ENCODE results near the gene ITIH1.
A peak's percentile ranks its signal among the peaks of the same experiment; 100 is the strongest.

Gene ITIH1

DNA sequence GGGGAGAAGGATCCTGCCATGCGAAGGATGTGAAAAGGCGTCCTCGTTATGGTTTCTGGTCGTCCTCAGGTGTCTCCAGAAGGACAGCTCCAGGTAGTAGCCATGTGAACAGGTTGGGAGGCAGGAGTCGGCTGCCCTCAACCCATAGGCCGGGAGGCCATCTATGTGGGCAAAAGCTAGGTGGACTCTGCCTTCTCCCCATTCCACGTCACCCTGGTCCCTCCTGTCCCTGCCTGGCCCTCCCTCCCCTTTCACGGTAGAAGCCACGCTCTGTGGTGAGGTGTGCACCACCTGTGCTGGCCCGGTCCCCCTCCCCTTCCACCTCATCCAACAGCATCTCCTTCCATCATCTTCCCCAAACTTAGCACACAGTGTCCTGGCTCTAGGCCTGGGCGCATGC lies 33.5 kb downstream of the ITIH1 start:
- DNase-seq = no peak

DNA sequence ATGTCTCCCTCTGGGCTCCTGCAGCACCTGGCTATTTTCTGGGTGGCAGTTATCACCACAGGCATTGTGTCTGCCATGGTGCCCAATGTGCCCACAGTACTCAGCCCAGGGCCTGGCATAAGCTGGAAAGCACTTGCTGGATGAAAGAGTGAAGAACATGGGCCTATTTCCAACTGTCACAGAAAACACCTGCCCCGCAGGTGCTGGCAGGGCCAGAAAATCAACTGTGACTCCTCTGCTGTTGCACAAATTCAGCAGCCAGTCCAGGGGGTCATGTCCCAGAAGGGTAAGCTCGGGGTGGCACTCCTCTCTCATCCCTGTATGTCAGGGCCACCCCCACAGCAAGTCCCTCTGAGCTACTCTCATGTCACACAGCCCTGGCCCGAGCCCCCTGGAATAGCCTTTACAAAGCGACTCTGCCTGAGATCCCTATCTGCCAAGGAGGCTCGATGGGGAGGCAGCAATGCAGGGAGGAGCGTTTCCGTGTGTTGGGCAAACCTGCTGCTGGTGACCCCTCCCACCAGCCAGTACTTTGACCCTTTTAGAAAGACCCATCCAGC lies 34.1 kb downstream of the ITIH1 start:
- no peak for DNase-seq

DNA sequence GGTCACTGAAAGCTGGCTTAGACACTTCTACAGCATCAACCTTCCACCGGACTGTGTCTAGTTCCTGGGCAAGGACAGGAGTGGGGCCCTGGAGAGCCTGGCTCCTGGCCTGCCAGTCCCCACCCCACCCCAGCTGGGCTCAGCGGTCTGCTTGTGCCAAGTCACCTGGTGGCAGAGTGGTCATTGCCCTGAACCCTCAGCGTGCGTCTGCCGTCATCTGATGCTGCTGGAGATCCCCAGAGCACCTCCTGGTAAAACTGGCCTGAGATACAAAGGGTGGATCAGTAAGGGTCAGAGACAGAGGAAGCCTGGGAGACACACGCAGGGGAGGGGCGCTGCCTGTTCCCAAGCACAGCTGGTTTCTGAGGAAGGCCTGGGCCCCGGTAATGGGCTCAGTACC lies 36.4 kb downstream of the ITIH1 start:
- no peak for DNase-seq

- no peak for DNase-seq
Observed at GRCh38 chr3:52816199-52816598, 38.8 kb downstream of the ITIH1 start.

DNA sequence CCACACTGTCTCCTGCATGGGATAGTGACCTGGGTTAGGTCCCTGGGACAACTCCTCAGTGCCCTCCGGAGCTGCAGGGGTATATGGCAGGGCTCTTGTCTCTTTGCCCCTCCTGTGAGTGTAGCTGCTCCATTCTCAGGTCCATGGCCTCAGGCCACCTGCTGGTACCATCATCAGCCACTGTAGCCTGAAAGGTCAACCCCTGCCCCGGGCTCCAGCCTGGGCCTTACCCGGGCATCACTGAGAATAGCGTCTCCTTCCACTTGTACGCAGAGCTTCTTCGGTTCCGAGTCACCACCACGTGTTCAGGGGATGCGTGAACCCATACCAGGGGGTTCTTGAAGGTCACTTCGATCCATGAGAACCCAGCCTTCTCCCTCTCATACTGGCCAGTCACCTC lies 39.3 kb downstream of the ITIH1 start:
- DNase-seq = no peak

DNA sequence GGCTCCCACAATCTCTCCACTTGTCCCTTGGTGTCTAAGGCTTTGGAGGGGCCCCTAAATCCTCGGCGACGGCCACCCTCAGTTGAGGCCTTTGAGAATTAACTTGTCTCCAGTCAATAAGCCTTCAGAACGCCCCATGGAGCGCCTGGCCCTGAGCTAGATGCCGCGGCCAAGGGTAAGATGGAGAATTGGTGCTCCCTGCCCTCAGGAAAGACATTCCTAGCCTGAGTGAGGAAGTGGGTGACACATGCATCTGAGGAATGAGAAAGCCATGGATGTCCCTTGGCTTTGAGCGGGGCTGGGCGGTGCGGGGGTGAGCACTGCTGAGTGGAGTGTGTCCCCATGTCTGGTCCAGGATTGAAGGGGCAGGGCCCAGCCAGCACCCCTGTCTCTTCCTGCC lies 39.8 kb downstream of the ITIH1 start:
- DNase-seq = no peak

- DNase-seq = no peak
Observed at GRCh38 chr3:52817860-52818259, 40.5 kb downstream of the ITIH1 start.

GRCh38 chr3:52819936-52820335 lies 42.5 kb downstream of the ITIH1 start:
- no peak for DNase-seq

- no peak for DNase-seq
Observed at GRCh38 chr3:52820736-52821135, 43.3 kb downstream of the ITIH1 start.

DNA sequence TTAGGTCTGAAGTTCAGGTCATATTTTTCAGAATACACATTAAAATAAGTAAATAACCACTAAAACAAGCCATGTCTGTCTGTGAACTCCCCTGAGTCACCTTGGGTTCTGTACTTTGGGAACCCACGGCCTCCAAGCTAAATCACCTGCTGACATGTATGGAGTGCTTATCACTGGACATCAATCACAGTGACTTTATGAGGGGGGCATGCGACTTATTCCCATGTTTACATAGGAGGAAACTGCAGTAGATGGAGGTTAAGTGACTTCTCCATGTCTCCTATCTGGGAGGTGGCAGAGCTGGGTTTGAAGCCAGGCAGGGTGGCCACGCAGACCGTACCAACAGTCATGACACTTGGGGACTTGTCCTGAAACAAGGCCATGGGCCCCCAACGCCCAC lies 45.0 kb downstream of the ITIH1 start:
- no peak for DNase-seq

DNA sequence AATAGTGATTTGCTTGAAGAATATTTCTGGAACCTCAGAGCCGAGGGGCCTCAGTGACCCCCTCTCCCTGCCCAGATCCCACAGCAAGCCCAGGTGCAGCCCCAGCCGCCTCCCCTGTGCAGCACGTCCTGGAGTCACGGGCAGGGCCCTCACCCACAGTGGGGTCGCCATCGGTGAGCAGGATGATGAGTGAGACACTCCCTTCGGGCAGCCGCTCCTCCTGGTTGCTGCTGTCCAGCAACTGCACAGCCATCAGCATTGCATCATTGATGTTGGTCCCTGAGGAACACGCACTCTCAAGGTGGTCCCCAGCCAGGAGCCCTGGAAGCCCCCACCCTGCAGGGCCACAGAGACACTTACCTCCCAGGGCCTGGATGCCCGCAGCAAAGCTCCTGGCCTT lies 46.6 kb downstream of the ITIH1 start:
- DNase-seq = no peak

DNA sequence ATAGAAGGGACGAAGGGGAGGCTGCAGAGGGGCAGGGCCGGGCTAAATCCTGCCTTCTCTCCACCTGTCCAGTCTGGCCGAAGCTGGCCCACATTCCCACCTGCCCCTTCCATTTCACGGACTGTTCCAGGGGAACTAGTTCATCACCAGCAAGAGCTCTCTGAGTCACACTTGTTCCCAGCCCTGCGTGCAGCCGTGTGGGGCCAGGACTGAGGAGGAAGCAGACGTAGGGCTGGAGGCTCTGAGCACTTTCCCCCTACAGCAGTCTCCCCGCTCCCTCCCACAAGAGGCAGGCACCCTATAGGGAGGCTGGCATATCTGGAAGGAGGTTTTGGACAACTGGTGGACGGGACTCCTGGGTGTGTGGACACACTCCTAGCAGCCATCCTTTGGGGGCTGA lies 50.0 kb downstream of the ITIH1 start:
- no peak for DNase-seq

- no peak for DNase-seq
Observed at GRCh38 chr3:52827866-52828376, 50.5 kb downstream of the ITIH1 start.

DNA sequence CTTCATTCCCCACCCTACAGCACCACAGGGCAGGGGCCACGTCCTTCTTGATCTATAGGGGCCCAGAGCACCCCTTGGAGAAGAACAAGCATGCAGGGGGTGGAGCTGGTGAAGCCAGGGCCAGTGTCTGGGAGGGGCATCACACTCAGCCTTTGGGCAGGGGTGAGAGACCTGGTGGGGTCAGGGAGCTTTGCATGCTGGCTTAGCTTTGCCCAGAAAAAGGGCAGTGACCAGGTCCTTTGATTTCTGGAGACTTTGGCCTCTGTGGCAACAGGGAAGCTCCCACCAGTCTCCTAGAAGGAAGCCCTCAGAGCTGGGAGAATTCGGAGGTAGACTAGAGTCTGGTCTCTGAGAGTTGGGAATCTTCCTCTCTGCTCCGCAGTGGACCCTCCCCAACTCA lies 52.1 kb downstream of the ITIH1 start:
- DNase-seq = no peak

- DNase-seq = no peak
Observed at GRCh38 chr3:52829906-52830463, 52.6 kb downstream of the ITIH1 start.

DNA sequence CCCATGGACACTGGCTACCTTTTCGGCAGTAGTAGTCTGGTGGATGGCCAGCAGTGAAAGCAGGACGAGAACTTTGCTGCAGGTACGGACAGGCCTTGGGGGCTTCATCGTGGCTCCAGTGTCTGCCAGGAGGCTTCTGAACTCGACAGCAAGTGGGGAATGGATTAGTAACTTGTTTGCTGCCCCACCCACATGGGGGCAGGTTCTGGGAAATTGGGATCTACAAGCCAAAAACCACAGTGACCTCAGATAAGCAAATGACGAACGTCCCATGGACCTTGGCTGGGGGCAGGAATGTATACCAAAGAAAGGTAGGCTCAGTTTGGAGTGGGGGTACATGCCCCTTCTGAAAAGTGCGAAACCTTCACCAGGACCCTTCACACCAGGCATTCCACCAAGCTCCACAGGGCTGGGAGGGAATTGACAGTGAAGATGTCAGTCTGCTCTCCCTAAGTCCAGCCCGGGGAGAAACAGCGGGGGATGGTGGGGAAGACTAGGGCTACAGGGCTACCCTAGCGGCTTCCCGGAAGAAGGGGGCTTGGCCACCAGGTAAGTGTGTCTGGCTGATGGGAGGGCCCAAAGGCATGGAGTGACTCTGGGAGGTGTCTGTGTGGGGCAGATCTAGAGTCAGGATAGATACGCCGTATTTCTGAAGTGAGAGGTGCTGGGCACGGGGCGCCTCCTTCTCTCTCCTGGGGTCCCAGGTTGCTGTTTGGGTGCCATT lies 53.3 kb downstream of the ITIH1 start, which contains the start of gene ITIH4:
ITIH4 (minus strand) TSS at position 138 of the 724 bp plus-strand sequence; CDS start at position 108, 30 bp downstream.
- no peak for DNase-seq

GRCh38 chr3:52831500-52832301 lies 54.3 kb downstream of the ITIH1 start:
- peak in 18 of 58 donors; percentile 1 to 53 (median 20) for DNase-seq

- no peak for DNase-seq
Observed at GRCh38 chr3:52833202-52833601, 55.8 kb downstream of the ITIH1 start.

DNA sequence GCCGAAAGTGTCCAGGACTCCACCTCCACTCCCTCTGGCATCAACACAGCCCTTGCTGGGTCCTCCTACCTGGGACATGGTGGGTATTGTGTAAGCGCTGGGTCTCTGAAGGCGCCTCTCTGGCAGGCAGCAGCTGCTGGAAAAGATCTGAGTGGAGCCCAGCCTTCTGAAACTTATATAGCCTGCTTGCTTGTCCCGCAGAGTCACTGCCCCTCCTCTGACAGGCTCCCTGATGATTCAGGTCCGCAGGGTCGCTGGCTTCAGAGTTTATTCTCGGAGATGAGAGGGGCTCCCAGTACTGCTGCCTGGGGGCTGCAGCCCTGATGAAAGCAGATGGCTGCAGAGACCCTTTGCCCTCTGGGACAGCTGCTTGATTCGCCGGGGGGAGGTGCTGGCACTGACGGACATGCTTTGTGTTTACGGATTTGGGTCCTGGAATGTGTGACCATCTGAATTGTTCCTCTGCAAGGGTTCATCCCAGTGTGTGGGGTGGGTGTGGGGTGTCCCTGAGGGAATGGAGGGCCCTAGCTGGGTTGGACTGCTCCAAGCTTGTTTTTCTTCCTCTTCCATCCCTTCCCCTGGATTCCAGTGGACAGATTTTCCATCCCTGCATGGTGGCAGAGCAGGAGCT lies 57.6 kb downstream of the ITIH1 start, which contains the start of gene MUSTN1:
MUSTN1 (minus strand) TSS at position 149 of the 631 bp plus-strand sequence; CDS start at position 78, 71 bp downstream.
- no peak for DNase-seq

GRCh38 chr3:52835766-52836470 lies 58.5 kb downstream of the ITIH1 start:
- no peak for DNase-seq

DNA sequence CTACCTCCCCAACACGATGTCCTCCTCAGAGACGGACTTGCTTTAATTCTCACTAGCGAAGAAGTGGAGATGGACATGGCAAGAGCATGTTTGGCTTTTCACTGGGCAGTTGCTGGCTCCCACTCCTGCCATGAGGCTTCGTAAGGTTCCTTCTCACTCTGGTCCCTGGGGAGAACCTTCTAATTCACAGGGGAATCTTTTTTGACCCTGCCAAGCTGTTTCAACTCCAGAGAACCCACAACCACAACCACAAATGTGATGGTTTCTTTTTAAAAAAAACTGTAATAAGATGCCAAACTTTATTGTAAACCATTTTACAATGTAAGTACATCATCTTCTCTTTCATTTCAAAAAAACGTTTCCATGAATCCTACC lies 59.1 kb downstream of the ITIH1 start:
- no peak for DNase-seq
